T-cell (primary cell): ENCODE measurements around the gene ZNF684. TPM values are rescaled to one million over a fixed set of nuclear protein-coding genes. Genes with fewer than 3 reads are reported as not detected.

ENCODE experiments used
- ATAC-seq, 4 experiments: fragments of 200-7000 bp in 3 of 4; fragments of 150-1000 bp in 1 of 4; cut with Tn5 transposase; replicated peaks in 1 of 4; 1 replicate in 3 of 4; 2 replicates in 1 of 4; pipeline ENCODE4 v1.10.0; 2021; ENCODE audit warnings: moderate library complexity in 3 of 4, mild to moderate bottlenecking in 2 of 4, moderate number of reproducible peaks in 1 of 4
- CTCF ChIA-PET, 2 donors: fragments of 300-600 bp; sonication (Branson Sonifier 250); formaldehyde crosslinking; loops; one replicate each; lab custom pipeline; 2022; ENCODE audit warnings: antibody characterized with exemption in 2 of 2; lab: Charles Lee
- POLR2A ChIA-PET, 2 donors: fragments of 300-600 bp; sonication (Branson Sonifier 250); formaldehyde crosslinking; loops; one replicate each; lab custom pipeline; 2022; ENCODE audit warnings: antibody characterized with exemption in 2 of 2; lab: Charles Lee
- DNase-seq, 35 experiments: peaks; one replicate each; pipeline versions ENCODE4 v3.0.0 to v3.0.0-alpha.2; 2013 to 2023
- H3K27ac ChIP-seq: one replicate; pipeline ENCODE4 v1.5.1; 2013; ENCODE audit warnings: low read length
- H3K27me3 ChIP-seq, 2 experiments: replicated peaks in 1 of 2; 1 replicate in 1 of 2; 2 replicates in 1 of 2; pipeline versions ENCODE4 v1.6.1 to v1.7.0; 2013; ENCODE audit warnings: low read length in 1 of 2, mixed read lengths in 1 of 2; ENCODE audit not compliant: control insufficient read depth in 2 of 2, insufficient read depth in 2 of 2; ENCODE audit errors: extremely low read depth in 1 of 2
- H3K36me3 ChIP-seq, 2 donors: 1 replicate in 1 of 2; 2 replicates in 1 of 2; pipeline versions ENCODE4 v1.6.1 to v1.7.0; 2013; ENCODE audit warnings: low read length in 1 of 2; ENCODE audit not compliant: control insufficient read depth in 2 of 2, insufficient read depth in 1 of 2; ENCODE audit errors: extremely low read depth in 1 of 2
- H3K4me1 ChIP-seq, 2 experiments: 1 replicate in 1 of 2; 2 replicates in 1 of 2; pipeline versions ENCODE4 v1.6.1 to v1.7.0; 2013; ENCODE audit warnings: low read length in 2 of 2, mixed read lengths in 1 of 2; ENCODE audit not compliant: insufficient read depth in 2 of 2, control insufficient read depth in 1 of 2; ENCODE audit errors: extremely low read depth in 1 of 2
- H3K4me3 ChIP-seq, 2 donors: 1 replicate in 1 of 2; 2 replicates in 1 of 2; pipeline versions ENCODE4 v1.5.1 to v1.7.0; 2013; ENCODE audit warnings: mild to moderate bottlenecking in 2 of 2, low read length in 1 of 2, moderate library complexity in 1 of 2; ENCODE audit not compliant: control insufficient read depth in 1 of 2; ENCODE audit errors: extremely low read depth in 1 of 2
- H3K9me3 ChIP-seq: 2 replicates; pipeline ENCODE4 v1.7.0; 2013
- H3K27ac Mint-ChIP-seq, 2 donors: one replicate each; pipeline ENCODE4 v1.8.0; 2020 to 2021; ENCODE audit warnings: mild to moderate bottlenecking in 2 of 2, mixed read lengths in 2 of 2
- H3K27me3 Mint-ChIP-seq, 2 donors: one replicate each; pipeline ENCODE4 v1.8.0; 2021 to 2022; ENCODE audit warnings: mixed read lengths in 2 of 2
- H3K36me3 Mint-ChIP-seq: one replicate; pipeline ENCODE4 v1.8.0; 2021; ENCODE audit warnings: mixed read lengths
- H3K4me1 Mint-ChIP-seq, 3 donors: one replicate each; pipeline ENCODE4 v1.8.0; 2020 to 2022; ENCODE audit warnings: mixed read lengths in 3 of 3, mild to moderate bottlenecking in 1 of 3
- H3K4me3 Mint-ChIP-seq, 3 donors: one replicate each; pipeline ENCODE4 v1.8.0; 2020 to 2022; ENCODE audit warnings: mild to moderate bottlenecking in 3 of 3, mixed read lengths in 3 of 3, moderate library complexity in 3 of 3
- H3K9me3 Mint-ChIP-seq, 3 donors: one replicate each; pipeline ENCODE4 v1.8.0; 2020 to 2022; ENCODE audit warnings: mixed read lengths in 3 of 3
- WGBS: methylation state at CpG from one replicate; pipeline ENCODE4 v1.1.5; 2013; ENCODE audit warnings: missing lambda C conversion rate; ENCODE audit not compliant: insufficient coverage; 5-methylcytosine and 5-hydroxymethylcytosine counted together
- total RNA-seq, 35 experiments: library from RNA in 6 of 35; stranded (reverse) in 6 of 35; fragments of 120-200 nt in 1 of 35; gene quantifications; one replicate each; pipeline versions ENCODE4 v1.2.1 to v1.2.4 and lab custom pipeline; 2013 to 2026

Gene ZNF684
- total RNA-seq, 5 donors from 2014 or later (not counting 1 experiment from before 2014, with no cell fraction given) = 2.4 to 6.0 (median 4.5) TPM

DNA sequence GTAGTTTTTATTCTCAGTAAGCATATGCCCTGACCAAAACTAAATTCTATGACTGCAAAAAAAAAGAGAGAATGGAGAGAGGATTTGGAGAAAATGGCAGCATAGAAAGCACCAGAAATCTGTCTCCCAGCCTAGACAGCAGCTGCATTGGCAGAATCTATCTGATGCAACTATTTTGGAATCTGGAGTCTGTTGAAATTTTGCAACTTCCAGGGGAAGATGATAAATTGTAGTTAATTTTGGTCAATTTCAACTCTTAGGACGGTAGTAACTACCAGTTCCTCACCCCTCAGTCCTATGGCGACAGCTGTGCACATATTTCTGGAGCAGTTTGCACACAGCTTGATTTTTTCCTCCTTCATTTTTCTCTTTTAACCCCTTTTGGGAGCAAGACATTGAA lies 11.9 kb upstream of the ZNF684 start:
- H3K4me1 ChIP-seq = no peaks in the 10 kb centered on the region
- Mint-ChIP-seq H3K27ac (no peak overlapping the region), H3K4me1 (no peaks in the 10 kb centered on the region), H3K4me3 (no peak overlapping the region), H3K27me3 (peaks cover 5 to 10% of the 10 kb centered on the region in 2 donors), H3K36me3 (peaks cover 28% of the 10 kb centered on the region), H3K9me3 (peaks cover 16 to 48% (median 38%) of the 10 kb centered on the region in 3 donors)
- CTCF ChIA-PET = no interaction called here
- no peak for ATAC-seq
- H3K9me3 ChIP-seq = peaks cover 3% of the 10 kb centered on the region
- H3K4me3 ChIP-seq = no peak overlapping the region
- WGBS = 93% methylated on average over 2 of the region's 2 CpGs
- POLR2A ChIA-PET = no interaction called here
- H3K27ac ChIP-seq = no peak overlapping the region
- DNase-seq = no peak
- H3K36me3 ChIP-seq = peaks cover 0 to 4% of the 10 kb centered on the region in 2 donors
- H3K27me3 ChIP-seq = peaks cover 0 to 5% of the 10 kb centered on the region in 2 experiments

DNA sequence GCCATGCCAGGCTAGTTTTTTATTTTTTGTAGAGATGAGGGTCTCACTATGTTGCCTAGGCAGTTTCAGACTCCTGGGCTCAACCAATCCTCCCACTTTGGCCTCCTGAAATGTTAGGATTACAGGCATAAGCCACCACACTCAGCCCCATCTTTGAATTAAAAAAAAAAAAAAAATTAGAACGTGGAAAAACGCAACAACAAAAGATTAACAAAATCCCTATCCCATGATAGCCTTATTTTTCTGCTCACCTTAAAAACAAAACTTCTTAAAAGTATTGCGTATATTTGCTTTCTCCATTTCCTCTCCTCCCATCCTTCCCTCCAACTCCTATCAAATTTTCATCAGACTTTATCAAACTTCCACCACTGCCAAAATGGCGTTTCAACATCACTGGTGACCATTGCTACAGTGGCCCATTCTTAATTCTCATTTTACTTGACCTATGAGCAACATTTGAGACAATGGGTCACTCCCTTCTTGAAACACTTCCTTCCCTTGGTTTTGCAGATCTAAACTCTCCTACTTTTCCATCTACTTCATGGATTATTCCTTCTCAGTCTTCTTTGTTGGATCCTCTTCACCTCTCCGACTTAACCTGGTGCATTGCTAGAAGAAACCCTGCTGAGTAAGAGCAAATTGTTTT lies 579 bp upstream of the ZNF684 start:
- Histone ChIP-seq H3K27ac (peak overlapping the region; percentile 77), H3K9me3 (peaks cover 2% of the 10 kb centered on the region), H3K4me1 (peaks cover 7 to 13% of the 10 kb centered on the region in 2 experiments), H3K36me3 (no peaks in the 10 kb centered on the region), H3K4me3 (peak overlapping the region; percentile 55 to 59), H3K27me3 (no peaks in the 10 kb centered on the region)
- H3K4me3 Mint-ChIP-seq = peak overlapping the region; percentile 87 to 99 (median 99)
- H3K9me3 Mint-ChIP-seq = peaks cover 0 to 9% (median 6%) of the 10 kb centered on the region in 3 donors
- H3K27me3 Mint-ChIP-seq = peaks cover 4 to 21% of the 10 kb centered on the region in 2 donors
- DNase-seq (no peak), ATAC-seq (no peak)
- peaks cover 15% of the 10 kb centered on the region for H3K36me3 Mint-ChIP-seq
- H3K27ac Mint-ChIP-seq = peak overlapping the region; percentile 89 to 95
- WGBS = 53% methylated on average over 4 of the region's 5 CpGs
- ChIA-PET POLR2A (interaction anchor here in 1 of 2 donors (0.7 kb wide), 1 partner anchor 80 kb away, joined by 3 read pairs; no protein-coding TSS in a partner anchor), CTCF (interaction anchor here in 1 of 2 donors (0.5 to 1.7 kb wide), 5 partner anchors 38 to 872 kb away, joined by 3 to 6 read pairs (median 3); partner anchors contain the start of gene NFYC)
- peaks cover 24 to 28% (median 25%) of the 10 kb centered on the region in 3 donors for H3K4me1 Mint-ChIP-seq

GRCh38 chr1:40532062-40532389 lies 589 bp downstream of the ZNF684 start:
- no CpG with 5 or more reads among the region's 3 CpGs for WGBS
- no peak for ATAC-seq
- CTCF ChIA-PET = interaction anchor here (0.6 to 1.7 kb wide), 10 partner anchors 24 to 634 kb away, joined by 3 to 6 read pairs (median 3); partner anchors contain the start of genes EXO5 (in 1 of the 2) and NFYC (in 1 of the 2)
- Mint-ChIP-seq H3K4me3 (peak overlapping the region; percentile 87 to 99 (median 99)), H3K27me3 (peaks cover 0 to 11% of the 10 kb centered on the region in 2 donors), H3K9me3 (peaks cover 0 to 4% (median 3%) of the 10 kb centered on the region in 3 donors), H3K27ac (peak overlapping the region; percentile 89 to 95), H3K36me3 (peaks cover 15% of the 10 kb centered on the region), H3K4me1 (peaks cover 24 to 28% (median 25%) of the 10 kb centered on the region in 3 donors)
- DNase-seq = no peak
- Histone ChIP-seq H3K27ac (peak overlapping the region; percentile 77), H3K4me1 (peaks cover 7 to 13% of the 10 kb centered on the region in 2 experiments), H3K9me3 (no peaks in the 10 kb centered on the region), H3K36me3 (no peaks in the 10 kb centered on the region), H3K27me3 (no peaks in the 10 kb centered on the region), H3K4me3 (peak overlapping the region; percentile 55 to 59)
- POLR2A ChIA-PET = interaction anchor here (0.6 to 0.9 kb wide), 4 partner anchors 19 to 1474 kb away, joined by 3 to 5 read pairs (median 4); partner anchors contain the start of gene SMAP2 (in 1 of the 2)

DNA sequence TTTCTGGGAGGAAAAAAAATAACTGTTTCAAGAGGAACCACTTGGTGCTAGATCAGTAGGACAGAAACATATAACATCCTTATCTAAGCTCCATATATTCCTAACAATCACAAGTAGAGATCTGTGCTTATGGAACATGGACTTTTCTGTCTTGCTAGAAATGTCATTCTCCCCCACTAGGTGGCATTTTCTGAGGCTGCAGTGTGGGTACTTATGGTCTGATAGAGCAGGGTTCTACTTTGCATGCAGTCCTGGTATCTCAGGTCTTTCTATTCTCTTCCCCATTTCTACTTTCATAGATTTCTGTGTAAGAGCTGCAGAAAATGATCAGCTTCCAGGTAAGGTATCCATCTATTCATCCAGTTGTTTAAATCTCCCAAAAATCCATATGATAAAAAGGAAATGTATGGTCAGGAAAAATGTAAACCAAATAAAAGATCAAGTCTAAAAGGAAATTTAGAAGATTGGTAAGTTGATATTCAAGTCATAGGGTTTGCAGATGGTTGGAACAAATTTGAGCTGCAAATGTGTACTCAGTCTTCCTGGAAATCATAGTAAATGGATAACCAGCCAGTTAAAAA lies 1.5 kb downstream of the ZNF684 start:
- Mint-ChIP-seq H3K27ac (no peak overlapping the region), H3K4me1 (peaks cover 24 to 28% (median 25%) of the 10 kb centered on the region in 3 donors), H3K27me3 (peaks cover 0 to 3% of the 10 kb centered on the region in 2 donors), H3K36me3 (peaks cover 21% of the 10 kb centered on the region), H3K4me3 (peak overlapping the region; percentile 29 to 87 (median 47)), H3K9me3 (no peaks in the 10 kb centered on the region)
- Histone ChIP-seq H3K9me3 (no peaks in the 10 kb centered on the region), H3K36me3 (no peaks in the 10 kb centered on the region), H3K4me1 (peaks cover 7 to 13% of the 10 kb centered on the region in 2 experiments), H3K27ac (no peak overlapping the region), H3K27me3 (no peaks in the 10 kb centered on the region), H3K4me3 (no peak overlapping the region)
- ChIA-PET CTCF (interaction anchor here (0.6 to 1.4 kb wide), 11 partner anchors 15 to 1249 kb away, joined by 3 to 12 read pairs (median 3); partner anchors contain the start of genes EXO5 (in 1 of the 2) and ZFP69B (in 1 of the 2)), POLR2A (interaction anchor here (0.5 to 0.9 kb wide), 2 partner anchors 160 to 204 kb away, joined by 3 to 15 read pairs; partner anchors contain the start of gene SMAP2 (in 1 of the 2))
- ATAC-seq (no peak), DNase-seq (peak in 9 of 35 experiments; percentile 1 to 58 (median 8))

DNA sequence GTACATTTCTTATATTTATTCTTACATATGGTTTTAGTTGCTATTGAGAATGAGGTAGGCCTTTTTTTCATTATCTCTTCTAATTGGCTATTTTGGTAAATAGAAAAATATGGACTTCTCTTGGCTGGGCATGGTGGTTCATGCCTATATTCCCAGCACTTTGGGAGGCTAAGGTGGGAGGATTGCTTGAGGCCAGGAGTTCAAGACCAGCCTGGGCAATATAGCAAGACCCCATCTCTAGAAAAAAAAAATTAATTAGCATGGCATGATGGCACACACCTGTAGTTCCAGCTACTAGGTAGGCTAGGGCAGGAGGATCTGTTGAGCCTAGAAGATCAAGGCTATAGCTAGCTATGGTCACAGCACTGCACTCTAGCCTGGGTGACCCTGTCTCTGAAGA lies 3.2 kb downstream of the ZNF684 start:
- peaks cover 24 to 28% (median 25%) of the 10 kb centered on the region in 3 donors for H3K4me1 Mint-ChIP-seq
- ChIA-PET CTCF (no interaction called here), POLR2A (no interaction called here)
- no peaks in the 10 kb centered on the region for H3K27me3 ChIP-seq
- DNase-seq (no peak), ATAC-seq (no peak)
- no peak overlapping the region for H3K4me3 ChIP-seq
- H3K27ac Mint-ChIP-seq = no peak overlapping the region
- peaks cover 7 to 13% of the 10 kb centered on the region in 2 experiments for H3K4me1 ChIP-seq
- no peak overlapping the region for H3K4me3 Mint-ChIP-seq
- H3K9me3 Mint-ChIP-seq = no peaks in the 10 kb centered on the region
- H3K9me3 ChIP-seq = no peaks in the 10 kb centered on the region
- peaks cover 28% of the 10 kb centered on the region for H3K36me3 Mint-ChIP-seq
- H3K27ac ChIP-seq = no peak overlapping the region
- H3K36me3 ChIP-seq = no peaks in the 10 kb centered on the region
- H3K27me3 Mint-ChIP-seq = peaks cover 0 to 3% of the 10 kb centered on the region in 2 donors

DNA sequence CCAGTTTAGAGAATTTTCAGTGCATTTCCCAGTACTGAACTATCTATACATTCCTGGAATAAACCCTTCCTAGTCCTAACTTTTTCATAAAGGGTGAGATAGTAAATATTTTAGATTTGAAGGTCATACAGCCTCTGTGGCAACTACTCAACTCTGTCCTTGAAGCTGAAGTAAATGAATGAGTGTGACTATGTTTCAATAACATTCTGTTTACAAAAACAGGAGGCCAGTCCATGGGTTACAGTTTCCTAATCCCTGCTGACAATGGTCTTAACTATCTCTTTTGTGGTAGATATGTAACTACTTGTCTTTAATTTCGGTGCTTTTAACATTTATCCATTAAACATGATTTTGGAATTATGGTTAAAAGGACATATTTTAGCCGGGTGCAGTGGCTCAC lies 4.3 kb downstream of the ZNF684 start:
- Mint-ChIP-seq H3K27me3 (no peaks in the 10 kb centered on the region), H3K36me3 (peaks cover 37% of the 10 kb centered on the region), H3K4me1 (peaks cover 24 to 25% (median 25%) of the 10 kb centered on the region in 3 donors), H3K27ac (no peak overlapping the region), H3K4me3 (no peak overlapping the region), H3K9me3 (no peaks in the 10 kb centered on the region)
- ATAC-seq = no peak
- H3K27me3 ChIP-seq = no peaks in the 10 kb centered on the region
- ChIA-PET POLR2A (no interaction called here), CTCF (no interaction called here)
- WGBS = no CpG with 5 or more reads among the region's 2 CpGs
- H3K4me3 ChIP-seq = no peak overlapping the region
- no peaks in the 10 kb centered on the region for H3K9me3 ChIP-seq
- DNase-seq = no peak
- peaks cover 7 to 11% of the 10 kb centered on the region in 2 experiments for H3K4me1 ChIP-seq
- no peak overlapping the region for H3K27ac ChIP-seq
- peaks cover 0 to 3% of the 10 kb centered on the region in 2 donors for H3K36me3 ChIP-seq
